Measurements from ENCODE around the gene G6PC2.

G6PC2 gene

DNA sequence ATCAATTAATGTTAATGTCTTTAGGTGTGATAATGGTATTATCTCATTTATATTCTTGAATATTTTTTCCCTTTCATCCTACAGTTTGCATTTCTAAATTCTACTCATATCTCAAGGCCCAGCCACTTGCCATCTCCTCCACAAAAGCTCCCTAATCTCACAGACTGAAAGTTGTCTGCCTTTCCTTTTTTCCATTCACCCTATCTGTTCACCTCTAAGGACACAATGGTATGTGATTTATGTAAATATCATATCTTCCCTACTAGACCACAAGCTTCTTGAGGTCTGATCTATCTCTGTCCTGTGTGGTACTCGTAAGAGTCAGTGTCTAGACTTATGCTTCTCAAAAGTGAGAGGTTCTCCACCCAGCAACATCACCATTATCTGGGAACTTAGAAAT lies 7.0 kb upstream of the G6PC2 start:
- Mint-ChIP-seq H3K27me3 (peaks cover 2% of the 10 kb centered on the region), H3K9me3 (no peaks in the 10 kb centered on the region)

DNA sequence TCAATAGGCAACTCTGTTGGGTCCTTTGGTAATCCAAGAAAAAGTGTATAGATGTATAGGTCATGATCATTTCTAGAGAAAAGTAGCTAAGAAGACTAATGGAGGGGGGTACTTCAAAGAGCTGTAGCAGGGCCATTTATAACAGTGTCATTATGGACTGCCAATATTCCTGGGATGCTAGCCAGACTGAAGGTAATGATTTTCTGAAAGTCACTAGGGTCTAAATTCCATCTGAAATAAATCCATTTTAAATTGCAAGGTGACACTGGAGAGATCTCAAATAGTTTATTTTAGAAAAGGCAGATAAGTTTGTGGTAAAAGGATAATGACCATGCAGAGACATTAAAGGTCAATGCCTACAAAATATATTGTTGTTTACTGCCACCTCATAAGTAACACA lies 6.4 kb upstream of the G6PC2 start:
- Mint-ChIP-seq H3K27ac (no peak overlapping the region), H3K36me3 (no peaks in the 10 kb centered on the region), H3K27me3 (peaks cover 2% of the 10 kb centered on the region), H3K9me3 (no peaks in the 10 kb centered on the region), H3K4me3 (no peak overlapping the region), H3K4me1 (peaks cover 12% of the 10 kb centered on the region)

More for the DNA sequence above, 7.0 kb upstream of the G6PC2 start:
- Mint-ChIP-seq H3K4me1 (peaks cover 12% of the 10 kb centered on the region), H3K4me3 (no peak overlapping the region), H3K27ac (no peak overlapping the region), H3K36me3 (no peaks in the 10 kb centered on the region)

DNA sequence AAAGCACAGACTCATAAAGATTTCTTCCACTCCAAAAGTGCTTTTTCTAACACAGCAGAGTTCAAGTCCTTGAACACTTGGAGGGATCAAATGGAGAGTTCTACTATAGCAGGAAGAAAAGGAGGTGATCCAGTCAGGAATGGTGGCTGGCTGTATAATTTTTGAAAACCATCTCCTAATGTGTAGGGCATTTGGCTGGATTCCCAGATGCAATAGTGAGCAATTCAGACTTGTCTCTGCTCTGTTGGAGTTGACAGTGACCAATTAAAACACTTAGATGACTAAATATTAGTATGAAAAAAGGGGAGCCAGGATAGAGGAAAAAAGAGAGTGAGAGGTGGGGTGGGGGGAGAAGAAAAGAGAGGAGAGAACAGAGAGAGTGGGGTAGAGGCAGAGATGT lies 5.3 kb upstream of the G6PC2 start:
- no peak overlapping the region for H3K4me3 Mint-ChIP-seq
- no peaks in the 10 kb centered on the region for H3K27me3 Mint-ChIP-seq
- peaks cover 1% of the 10 kb centered on the region for H3K4me1 Mint-ChIP-seq
- H3K36me3 Mint-ChIP-seq = no peaks in the 10 kb centered on the region
- no peaks in the 10 kb centered on the region for H3K9me3 Mint-ChIP-seq
- no peak overlapping the region for H3K27ac Mint-ChIP-seq

DNA sequence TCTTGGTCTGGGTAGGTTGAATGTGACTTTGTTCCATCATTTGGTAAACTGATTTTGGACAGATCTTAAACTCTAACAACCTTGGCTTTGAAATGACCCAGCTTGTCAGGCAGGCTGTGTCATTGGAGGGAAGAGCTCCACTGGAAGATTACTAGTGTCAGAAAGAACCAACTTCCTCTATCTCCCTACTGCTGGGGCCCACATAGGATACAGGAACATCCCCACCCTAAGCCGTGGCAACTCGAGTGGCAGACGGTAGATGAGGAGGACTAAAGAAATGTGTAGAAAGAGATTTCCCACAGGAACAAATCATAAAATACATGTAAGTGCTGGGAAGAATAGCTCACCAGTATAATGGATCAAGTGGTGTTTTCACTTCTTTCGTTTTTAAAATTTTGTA lies 4.3 kb upstream of the G6PC2 start:
- Mint-ChIP-seq H3K4me1 (no peaks in the 10 kb centered on the region), H3K36me3 (no peaks in the 10 kb centered on the region), H3K9me3 (no peaks in the 10 kb centered on the region), H3K27ac (no peak overlapping the region), H3K4me3 (no peak overlapping the region), H3K27me3 (peaks cover 3% of the 10 kb centered on the region)

DNA sequence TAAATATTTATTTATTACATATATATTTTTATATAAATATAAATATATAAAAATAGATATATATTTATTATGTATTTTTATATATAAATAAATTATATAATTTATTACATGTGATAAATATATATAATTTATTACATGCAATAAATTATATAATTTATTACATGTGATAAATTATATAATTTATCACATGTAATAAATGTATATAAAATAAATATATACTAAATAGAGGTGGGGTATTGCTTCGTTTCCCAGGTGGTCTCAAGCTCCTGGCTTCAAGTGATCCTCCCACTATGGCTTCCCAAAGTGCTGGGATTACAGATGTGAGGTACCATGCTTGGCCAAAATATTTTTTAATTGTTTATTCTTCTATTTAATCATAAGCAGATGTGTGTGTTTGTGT lies 3.6 kb upstream of the G6PC2 start:
- peaks cover 4% of the 10 kb centered on the region for H3K27me3 Mint-ChIP-seq
- no peaks in the 10 kb centered on the region for H3K9me3 Mint-ChIP-seq
- no peak overlapping the region for H3K4me3 Mint-ChIP-seq
- H3K4me1 Mint-ChIP-seq = no peaks in the 10 kb centered on the region
- H3K36me3 Mint-ChIP-seq = no peaks in the 10 kb centered on the region
- H3K27ac Mint-ChIP-seq = no peak overlapping the region

DNA sequence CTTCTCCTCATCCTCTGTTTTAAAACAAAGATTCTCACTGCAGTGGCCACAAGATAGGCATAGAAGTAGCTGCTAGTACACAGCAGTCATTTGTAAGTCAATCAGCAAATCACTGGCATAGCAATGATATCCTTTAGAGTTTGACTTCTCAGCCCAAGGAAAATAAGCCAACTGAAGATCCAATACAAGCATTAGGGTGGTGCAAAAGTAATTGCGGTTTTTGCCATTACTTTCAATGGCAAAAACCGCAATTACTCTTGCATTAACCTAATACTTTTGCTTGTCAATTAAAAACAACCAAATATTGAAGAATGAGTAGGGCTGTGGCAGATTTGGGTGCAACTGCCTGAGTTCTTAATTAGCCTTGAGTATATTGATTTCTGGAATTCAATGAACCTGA lies 2.8 kb downstream of the G6PC2 start:
- H3K9me3 Mint-ChIP-seq = no peaks in the 10 kb centered on the region
- H3K4me1 Mint-ChIP-seq = no peaks in the 10 kb centered on the region
- H3K27me3 Mint-ChIP-seq = peaks cover 12% of the 10 kb centered on the region
- H3K27ac Mint-ChIP-seq = no peak overlapping the region
- no peak overlapping the region for H3K4me3 Mint-ChIP-seq
- H3K36me3 Mint-ChIP-seq = no peaks in the 10 kb centered on the region

DNA sequence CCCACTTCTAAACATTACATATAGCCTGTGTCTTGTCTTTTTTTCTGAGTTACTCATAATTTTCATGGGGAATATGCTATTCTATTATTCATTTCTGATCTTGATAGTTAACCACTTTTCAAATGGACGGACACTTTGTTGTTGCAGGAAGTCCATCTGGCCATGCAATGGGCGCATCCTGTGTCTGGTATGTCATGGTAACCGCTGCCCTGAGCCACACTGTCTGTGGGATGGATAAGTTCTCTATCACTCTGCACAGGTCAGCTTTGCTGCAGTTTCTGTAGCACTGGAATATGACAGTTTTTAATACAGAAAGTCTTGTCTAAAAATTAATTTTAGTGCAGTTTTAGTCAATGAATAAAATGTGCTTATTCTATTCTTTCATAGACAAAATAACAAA lies 3.3 kb downstream of the G6PC2 start:
- H3K4me1 Mint-ChIP-seq = no peaks in the 10 kb centered on the region
- H3K9me3 Mint-ChIP-seq = no peaks in the 10 kb centered on the region
- H3K36me3 Mint-ChIP-seq = no peaks in the 10 kb centered on the region
- peaks cover 12% of the 10 kb centered on the region for H3K27me3 Mint-ChIP-seq
- H3K4me3 Mint-ChIP-seq = no peak overlapping the region
- H3K27ac Mint-ChIP-seq = no peak overlapping the region

DNA sequence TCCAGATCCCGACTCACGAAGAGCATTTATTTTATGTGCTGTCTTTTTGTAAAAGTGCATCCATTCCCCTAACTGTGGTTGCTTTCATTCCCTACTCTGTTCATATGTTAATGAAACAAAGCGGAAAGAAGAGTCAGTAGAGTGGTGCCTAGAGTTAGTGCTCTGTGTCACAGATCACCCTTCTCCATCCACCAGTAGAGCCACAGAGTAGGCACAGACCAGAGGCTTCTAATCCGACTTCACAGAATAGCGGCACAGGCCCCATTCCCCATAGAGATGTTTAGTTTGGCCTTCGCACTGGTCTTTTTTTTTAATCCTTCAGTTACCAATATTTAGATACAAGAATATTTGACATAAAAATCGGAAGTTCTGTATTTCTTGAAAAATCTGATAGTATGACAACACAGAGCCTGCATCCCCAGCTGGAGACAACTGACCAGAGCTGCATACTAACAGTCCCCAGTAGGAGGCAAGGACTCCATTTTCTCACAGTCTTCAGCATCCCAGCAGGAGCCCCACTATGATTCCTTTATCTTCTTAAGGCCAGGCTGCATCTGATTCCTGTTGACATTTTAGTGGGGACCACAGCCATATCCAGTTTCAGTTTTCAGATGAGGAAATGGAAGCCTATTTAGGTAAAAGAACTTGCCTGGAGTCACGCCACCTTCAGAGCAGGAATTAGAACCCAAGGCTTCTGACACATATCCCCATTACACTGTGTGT lies 7.0 kb downstream of the G6PC2 start:
- Mint-ChIP-seq H3K27me3 (peaks cover 11% of the 10 kb centered on the region), H3K4me3 (no peak overlapping the region), H3K9me3 (no peaks in the 10 kb centered on the region), H3K36me3 (no peaks in the 10 kb centered on the region), H3K4me1 (peaks cover 5% of the 10 kb centered on the region), H3K27ac (no peak overlapping the region)

DNA sequence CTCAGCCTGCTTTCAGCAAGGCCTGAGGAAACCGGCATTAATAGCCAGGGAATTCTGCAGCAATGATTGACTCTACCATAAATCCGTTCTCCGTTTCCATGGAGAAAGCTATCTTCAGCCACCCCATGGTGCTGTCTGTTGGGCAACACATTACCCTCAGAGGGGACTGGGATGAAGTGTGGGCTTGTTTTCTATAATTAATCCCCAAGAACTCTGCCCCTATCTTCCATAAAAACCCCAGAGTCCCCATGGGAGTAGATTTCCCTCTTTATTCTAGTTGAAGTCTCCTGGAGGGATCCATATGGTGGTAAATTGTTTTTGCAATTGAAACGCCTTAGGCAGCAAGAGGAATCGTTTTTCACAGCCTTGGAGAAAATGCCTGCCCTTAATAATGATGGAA lies 9.2 kb downstream of the G6PC2 start:
- Mint-ChIP-seq H3K27me3 (peaks cover 11% of the 10 kb centered on the region), H3K36me3 (no peaks in the 10 kb centered on the region), H3K9me3 (no peaks in the 10 kb centered on the region), H3K4me3 (no peak overlapping the region), H3K27ac (no peak overlapping the region), H3K4me1 (peaks cover 5% of the 10 kb centered on the region)

DNA sequence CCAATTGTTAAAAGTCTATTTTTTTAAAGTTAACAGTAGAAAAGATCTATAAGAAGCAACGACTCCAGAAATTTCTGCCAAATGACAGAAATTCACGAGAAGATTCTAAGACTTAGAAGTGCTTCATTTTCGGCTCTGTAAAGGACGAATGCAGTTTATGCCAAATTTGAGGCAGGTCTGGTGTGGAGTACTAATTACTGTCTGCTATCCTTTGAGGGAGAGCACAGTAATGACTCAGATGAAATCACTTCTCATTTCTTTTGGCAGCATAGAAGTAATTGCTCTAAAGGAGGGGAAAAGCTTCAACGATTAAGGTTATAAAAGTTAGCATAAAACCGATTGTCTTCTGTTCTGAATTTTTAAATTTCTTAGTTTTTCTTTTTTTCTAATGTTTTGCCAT lies 11.4 kb downstream of the G6PC2 start:
- H3K4me3 Mint-ChIP-seq = no peak overlapping the region
- H3K4me1 Mint-ChIP-seq = peaks cover 5% of the 10 kb centered on the region
- H3K9me3 Mint-ChIP-seq = no peaks in the 10 kb centered on the region
- no peaks in the 10 kb centered on the region for H3K36me3 Mint-ChIP-seq
- peaks cover 8% of the 10 kb centered on the region for H3K27me3 Mint-ChIP-seq
- H3K27ac Mint-ChIP-seq = no peak overlapping the region

DNA sequence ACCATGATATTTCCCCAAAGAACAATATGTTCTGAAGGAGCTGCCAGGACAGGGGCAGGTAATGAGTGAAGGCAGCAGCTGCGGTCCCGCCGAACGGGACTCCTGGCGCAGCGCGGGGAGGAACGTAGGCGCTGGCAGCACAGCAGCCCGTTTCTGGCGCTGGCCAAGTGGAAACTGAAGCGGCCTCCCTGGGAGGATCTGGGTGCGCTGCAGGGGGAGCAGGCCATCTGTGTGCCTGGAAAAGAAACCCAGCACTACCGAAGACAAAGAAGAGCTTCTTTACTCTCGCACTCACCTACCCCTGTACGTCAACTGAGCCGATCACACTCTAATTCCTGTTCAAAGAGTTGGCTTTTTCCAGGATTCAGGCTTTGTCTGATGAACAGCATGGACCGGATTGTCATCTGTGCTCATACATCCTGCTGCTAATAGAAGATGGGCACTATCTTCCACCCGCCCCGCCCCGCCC lies 11.8 kb downstream of the G6PC2 start:
- Mint-ChIP-seq H3K4me1 (peaks cover 5% of the 10 kb centered on the region), H3K27ac (no peak overlapping the region), H3K9me3 (no peaks in the 10 kb centered on the region), H3K4me3 (no peak overlapping the region), H3K27me3 (peaks cover 8% of the 10 kb centered on the region), H3K36me3 (no peaks in the 10 kb centered on the region)

DNA sequence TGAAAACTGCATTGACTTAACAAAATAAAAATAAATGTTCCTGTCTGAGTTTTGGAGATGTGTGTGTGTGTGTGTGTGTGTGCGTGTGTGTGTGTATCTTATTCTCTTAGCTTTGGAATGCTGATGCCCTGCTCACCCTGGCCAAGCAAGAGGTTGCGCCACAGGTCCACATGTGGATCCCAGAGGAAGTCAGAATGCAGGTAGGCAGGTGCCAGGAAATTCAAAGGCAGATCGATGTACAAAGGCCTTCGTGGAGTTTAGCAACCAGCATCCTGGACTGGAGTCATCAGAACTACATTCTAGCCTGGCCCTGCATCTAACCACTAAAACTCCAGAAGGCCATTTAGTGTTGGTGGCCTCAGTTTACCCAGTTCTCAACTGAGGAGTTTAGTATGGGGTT lies 12.4 kb downstream of the G6PC2 start:
- no peak overlapping the region for H3K4me3 Mint-ChIP-seq

DNA sequence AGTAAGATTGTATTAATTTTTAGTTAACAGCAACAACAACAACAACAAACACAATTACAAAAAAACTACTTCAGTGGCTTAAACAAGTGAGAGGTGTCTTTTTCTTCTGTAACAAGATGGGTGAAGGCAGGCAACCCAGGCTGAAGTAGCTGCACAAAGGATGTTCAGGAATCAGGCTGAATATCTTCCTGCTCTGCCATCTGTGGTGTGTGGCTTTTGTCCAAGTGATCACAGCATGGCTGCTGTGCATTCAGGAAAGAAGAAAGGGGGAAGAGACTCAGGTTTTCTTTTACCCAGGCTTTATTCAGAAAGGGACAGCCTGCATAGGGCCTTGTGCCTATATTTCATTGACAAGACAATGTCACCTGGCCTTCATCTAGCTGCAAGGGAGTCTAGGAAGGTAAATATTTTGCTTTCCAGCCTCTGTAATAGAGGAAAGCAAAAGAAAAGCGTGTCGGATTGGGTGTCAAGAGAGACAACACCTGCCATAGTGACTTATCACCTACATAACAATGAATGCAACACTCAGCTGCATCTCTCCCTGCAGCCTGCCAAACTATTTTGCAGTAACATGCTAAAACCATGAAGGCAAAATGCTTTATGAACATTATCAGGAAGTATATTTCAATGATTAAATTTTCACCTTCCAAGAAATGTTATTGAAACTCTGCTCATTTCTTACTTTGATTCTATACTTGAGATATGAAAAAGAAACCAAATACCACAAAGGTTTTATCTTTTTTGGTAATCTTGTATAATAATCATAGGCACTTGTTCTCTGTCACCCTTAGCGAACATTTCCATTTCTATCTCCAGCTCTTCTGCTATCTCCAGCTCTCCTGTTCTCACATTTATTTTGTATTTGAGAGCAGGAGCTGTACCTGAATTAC lies 14.6 kb downstream of the G6PC2 start:
- H3K4me1 Mint-ChIP-seq = peaks cover 5% of the 10 kb centered on the region
- H3K36me3 Mint-ChIP-seq = no peaks in the 10 kb centered on the region
- H3K27me3 Mint-ChIP-seq = peaks cover 11% of the 10 kb centered on the region
- no peaks in the 10 kb centered on the region for H3K9me3 Mint-ChIP-seq
- no peak overlapping the region for H3K4me3 Mint-ChIP-seq
- H3K27ac Mint-ChIP-seq = no peak overlapping the region

More for the DNA sequence above, 12.4 kb downstream of the G6PC2 start:
- Mint-ChIP-seq H3K36me3 (no peaks in the 10 kb centered on the region), H3K27ac (no peak overlapping the region), H3K9me3 (no peaks in the 10 kb centered on the region), H3K27me3 (peaks cover 8% of the 10 kb centered on the region), H3K4me1 (peaks cover 5% of the 10 kb centered on the region)

DNA sequence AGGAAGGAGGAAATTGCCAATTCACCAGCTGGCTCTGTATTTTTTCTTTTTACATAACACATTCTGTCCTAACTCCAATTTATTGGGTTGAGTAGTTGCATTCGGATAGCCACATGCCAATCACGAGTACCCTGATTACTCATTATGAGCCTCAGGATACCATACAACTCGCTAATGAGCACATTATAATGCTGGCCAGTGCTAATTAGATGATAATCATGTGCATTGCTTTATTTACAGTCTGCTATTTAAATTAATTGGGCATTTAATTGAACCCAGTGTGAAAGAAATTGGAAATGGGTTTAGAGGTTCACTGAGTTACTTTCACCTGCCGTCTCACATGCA lies 15.2 kb downstream of the G6PC2 start:
- H3K9me3 Mint-ChIP-seq = no peaks in the 10 kb centered on the region
- peaks cover 11% of the 10 kb centered on the region for H3K27me3 Mint-ChIP-seq
- H3K4me3 Mint-ChIP-seq = no peak overlapping the region
- H3K4me1 Mint-ChIP-seq = peaks cover 5% of the 10 kb centered on the region
- H3K36me3 Mint-ChIP-seq = no peaks in the 10 kb centered on the region
- H3K27ac Mint-ChIP-seq = no peak overlapping the region

DNA sequence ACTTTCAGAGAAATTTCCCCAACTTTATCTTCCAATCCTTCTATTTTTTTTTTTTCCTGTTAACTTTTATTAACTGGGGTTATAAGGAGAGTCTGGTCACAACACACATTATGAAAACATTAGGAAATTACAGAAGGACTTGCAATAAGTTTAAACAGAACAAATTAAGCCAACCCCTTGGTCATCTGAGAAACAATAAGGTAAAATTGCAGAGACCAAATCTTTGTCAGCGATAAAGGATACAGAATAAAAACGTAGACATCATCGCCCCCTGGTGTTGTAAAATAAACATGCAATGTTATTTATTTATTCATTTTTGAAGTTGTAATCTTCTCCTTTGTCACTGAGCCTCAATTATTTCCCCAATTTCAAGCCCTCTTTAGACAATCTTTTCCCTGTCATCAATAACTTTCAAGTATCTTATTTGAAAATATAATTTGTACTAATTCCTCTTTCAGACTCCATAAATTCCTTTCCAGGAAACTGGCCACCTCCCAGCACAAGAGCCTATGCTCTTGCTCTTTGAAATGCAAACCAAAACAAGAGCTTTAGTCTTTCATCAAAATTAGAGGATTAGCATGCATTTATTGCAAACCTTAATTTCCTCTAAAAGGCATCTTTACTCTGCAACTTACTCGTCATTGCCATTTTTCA lies 19.5 kb downstream of the G6PC2 start:
- Mint-ChIP-seq H3K4me3 (no peak overlapping the region), H3K9me3 (no peaks in the 10 kb centered on the region), H3K27me3 (peaks cover 17% of the 10 kb centered on the region)

More for the DNA sequence above, 19.5 kb downstream of the G6PC2 start:
- no peak overlapping the region for H3K27ac Mint-ChIP-seq
- no peaks in the 10 kb centered on the region for H3K36me3 Mint-ChIP-seq
- H3K4me1 Mint-ChIP-seq = no peaks in the 10 kb centered on the region

All from activated naive CD4-positive, alpha-beta T cell treated with anti-CD3 and anti-CD28 coated beads, Interleukin-2, amount 50 U/mL, for 24 hours (primary cell).